Measurements from ENCODE around the gene CIITA.

- TF ChIP-seq POLR2A (IDR thresholded peaks at IDR 0.05) (no peak), CTCF (IDR thresholded peaks at IDR 0.05) (no peak)
These were observed 19.2 kb downstream of the CIITA start for GRCh38 chr16:10896165-10896564.

All from lower leg skin (tissue), 3 donors.